ENCODE data around the gene ELOVL7.
"Not testable (repeated sequence)": the region's sequence is repeated elsewhere in the genome, so short reads cannot be mapped to it uniquely, and the experiment has no call there.

The ELOVL7 gene

GRCh38 chr5:60718166-60718892, 125.7 kb downstream of the ELOVL7 start:
- DNase-seq (ENCODE audit: insufficient read length, low spot score) (no peak), FAIRE-seq (no peak)

DNA sequence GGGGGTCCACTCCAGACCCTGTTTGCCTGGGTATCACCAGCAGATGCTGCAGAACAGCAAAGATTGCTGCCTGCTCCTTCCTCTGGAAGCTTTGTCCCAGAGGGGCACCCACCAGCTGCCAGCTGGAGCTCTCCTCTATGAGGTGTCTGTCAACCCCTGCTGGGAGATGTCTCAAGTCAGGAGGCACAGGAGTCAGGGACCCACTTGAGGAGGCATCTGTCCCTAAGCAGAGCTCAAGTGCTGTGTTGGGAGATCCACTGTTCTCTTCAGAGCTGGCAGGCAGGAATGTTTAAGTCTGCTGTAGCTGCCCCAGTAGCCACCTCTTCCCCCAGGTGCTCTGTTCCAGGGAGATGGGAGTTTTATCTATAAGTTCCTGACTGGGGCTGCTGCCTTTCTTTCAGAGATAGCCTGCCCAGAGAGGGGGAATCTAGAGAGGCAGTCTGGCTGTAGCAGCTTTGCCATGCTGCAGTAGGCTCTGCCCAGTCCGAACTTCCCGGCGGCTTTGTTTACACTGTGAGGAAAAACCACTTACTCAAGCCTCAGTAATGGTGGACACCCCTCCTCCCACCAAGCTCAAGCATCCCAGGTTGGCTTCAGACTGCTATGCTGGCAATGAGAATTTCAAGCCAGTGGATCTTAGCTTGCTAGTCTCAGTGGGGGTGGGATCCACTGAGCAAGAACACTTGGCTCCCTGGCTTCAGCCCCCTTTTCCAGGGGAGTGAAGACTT, 128.7 kb downstream of the ELOVL7 start:
- not testable (repeated sequence) for DNase-seq (ENCODE audit: insufficient read length, low spot score); FAIRE-seq

DNA sequence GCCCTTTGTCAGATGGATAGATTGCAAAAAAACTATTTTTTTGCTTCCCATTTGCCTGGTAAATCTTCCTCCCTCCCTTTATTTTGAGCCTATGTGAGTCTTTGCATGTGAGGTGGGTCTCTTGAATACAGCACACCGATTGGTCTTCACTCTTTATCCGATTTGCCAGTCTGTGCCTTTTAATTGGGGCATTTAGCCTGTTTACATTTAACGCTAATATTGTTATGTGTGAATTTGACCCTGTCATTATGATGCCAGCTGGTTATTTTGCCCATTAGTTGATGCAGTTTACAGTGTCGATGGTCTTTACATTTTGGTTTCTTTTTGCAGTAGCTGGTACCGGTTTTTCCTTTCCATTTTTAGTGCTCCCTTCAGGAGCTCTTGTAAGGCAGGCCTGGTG, 131.1 kb downstream of the ELOVL7 start:
- FAIRE-seq, result no peak
- no peak for DNase-seq (ENCODE audit: insufficient read length, low spot score)

- not testable (repeated sequence) for FAIRE-seq; DNase-seq (ENCODE audit: insufficient read length, low spot score)
These were observed 132.2 kb downstream of the ELOVL7 start for GRCh38 chr5:60711892-60712291.

- FAIRE-seq (no peak), DNase-seq (ENCODE audit: insufficient read length, low spot score) (no peak)
These were observed 133.7 kb downstream of the ELOVL7 start for GRCh38 chr5:60710362-60710761.

DNA sequence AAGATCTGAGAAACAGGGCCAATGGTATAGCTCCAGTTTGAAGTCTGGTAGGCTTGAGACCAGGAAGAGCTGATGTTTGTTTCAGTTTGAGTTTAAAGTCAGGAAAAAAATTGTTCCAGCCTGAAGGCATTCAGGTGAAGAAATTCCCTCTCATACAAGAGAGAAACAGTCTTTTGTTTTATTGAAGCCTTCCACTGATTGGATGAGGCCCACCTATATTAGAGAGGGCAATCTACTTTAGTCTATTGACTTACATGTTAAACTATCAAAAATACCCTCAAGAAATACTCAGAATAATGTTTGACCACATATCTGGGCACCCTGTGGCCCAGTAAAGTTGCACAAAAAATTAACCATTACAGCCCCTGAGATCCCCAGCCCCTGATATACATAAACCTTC, 138.9 kb downstream of the ELOVL7 start:
- DNase-seq (ENCODE audit: insufficient read length, low spot score) (no peak), FAIRE-seq (no peak)

- FAIRE-seq (no peak), DNase-seq (ENCODE audit: insufficient read length, low spot score) (no peak)
These were observed 140.1 kb downstream of the ELOVL7 start for GRCh38 chr5:60703944-60704343.
